Cardiac septum (tissue), 1 donor: Measurements from ENCODE around the gene WRAP53. TPM values are rescaled to one million over a fixed set of nuclear protein-coding genes. Genes with fewer than 3 reads are reported as not detected.

Experiments
- DNase-seq: peaks from one replicate; pipeline ENCODE4 v3.0.0-alpha.2; 2020; ENCODE audit warnings: low spot score
- intact Hi-C: fragments of 100-400 bp; cut with DNase I; formaldehyde crosslinking; loops from one replicate; pipeline ENCODE4 v1.14.0; 2022
- total RNA-seq: library from RNA; stranded (reverse); fragmentation: NEBNext Ultra II Directional; extraction: Animal tissue kit (Norgen Biotek cat#: 25700); gene quantifications from one replicate; pipeline ENCODE4 v1.2.1, GENCODE V29; 2021
- donor health status: DM: no; HTN: no; CAD: no.

WRAP53 gene
- total RNA-seq, 1 donor from 2014 or later: 3.2 TPM

DNA sequence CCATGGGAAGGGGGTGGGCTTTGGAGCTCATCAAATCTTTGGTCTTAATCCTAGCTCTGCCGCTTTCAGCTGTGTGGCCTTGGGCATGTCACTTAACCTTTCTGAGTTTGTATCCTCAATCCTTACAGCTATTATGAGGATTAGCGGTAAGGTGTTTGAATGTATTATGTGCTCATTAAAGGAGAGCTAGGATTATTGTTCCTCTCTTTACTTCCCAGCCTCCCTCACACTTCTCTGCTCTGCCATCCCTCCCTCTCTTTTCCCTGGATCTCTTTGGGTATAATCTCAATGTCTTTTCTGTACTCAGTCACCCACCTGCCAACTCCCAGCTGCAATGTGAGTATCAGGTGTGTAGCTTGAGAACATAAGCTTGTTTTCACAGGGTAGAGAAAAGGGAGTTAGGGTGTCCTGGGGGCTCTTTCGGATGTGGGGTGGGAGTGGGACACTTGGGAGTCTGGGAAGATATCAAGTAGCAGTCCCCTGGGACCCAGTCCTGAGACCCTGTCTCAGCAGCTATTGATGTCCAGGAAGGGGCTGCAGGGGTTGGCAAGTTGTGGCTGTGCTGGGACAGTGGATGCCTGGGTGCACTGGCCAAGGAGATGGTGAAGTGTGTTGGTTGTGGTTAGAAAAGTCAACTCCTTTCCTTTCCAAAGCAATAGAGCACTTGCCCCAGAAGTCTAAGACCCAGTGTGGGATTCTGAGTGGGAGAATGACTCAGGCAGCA lies 18.5 kb downstream of the WRAP53 start:
- intact Hi-C loops: no loop called here
- DNase-seq: no peak

DNA sequence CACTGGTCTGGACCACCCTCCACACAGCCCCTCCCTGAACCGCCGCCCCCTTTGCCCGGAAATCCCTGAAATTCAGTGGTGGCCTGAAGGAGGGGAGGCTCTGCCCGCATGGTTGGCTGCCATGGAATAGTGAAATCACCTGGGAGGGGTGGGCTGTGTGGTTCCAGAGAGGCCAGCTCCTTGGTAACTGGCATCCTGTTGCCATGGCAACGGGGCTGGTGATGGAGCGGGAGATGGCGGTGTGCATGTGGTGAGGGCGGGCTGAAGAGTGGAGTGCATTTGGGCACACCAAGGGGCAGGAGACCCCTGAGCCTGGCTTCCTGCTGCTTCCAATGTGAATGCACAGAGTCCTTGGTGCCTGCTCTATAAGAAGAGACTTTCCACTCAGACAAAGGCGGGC lies 19.2 kb downstream of the WRAP53 start:
- intact Hi-C loops: no loop called here
- peak; percentile 33 for DNase-seq

DNA sequence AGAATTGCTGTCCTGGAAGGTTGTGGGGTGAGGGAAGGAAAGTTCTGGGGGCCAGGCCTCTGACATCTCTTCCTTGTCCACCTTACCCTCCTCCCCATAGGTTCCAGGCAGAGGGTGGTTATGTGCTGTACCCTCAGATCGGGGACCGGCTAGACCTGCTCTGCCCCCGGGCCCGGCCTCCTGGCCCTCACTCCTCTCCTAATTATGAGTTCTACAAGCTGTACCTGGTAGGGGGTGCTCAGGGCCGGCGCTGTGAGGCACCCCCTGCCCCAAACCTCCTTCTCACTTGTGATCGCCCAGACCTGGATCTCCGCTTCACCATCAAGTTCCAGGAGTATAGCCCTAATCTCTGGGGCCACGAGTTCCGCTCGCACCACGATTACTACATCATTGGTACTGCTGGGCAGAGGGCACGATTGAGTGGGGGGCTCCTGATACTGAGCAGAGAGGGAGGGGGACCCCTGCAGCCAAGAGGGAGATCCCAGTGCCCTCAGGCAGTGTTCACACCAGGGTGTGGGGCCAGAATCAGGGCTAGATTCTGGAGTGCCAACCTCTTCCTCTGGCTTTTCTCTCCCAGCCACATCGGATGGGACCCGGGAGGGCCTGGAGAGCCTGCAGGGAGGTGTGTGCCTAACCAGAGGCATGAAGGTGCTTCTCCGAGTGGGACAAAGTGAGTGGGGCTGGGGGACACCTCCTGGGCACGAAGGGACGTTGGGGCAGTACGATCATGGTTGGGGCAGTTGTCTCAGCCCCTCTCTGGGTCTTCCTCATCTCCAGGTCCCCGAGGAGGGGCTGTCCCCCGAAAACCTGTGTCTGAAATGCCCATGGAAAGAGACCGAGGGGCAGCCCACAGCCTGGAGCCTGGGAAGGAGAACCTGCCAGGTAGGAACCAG lies 19.8 kb downstream of the WRAP53 start:
- intact Hi-C loops: no loop called here
- no peak for DNase-seq

DNA sequence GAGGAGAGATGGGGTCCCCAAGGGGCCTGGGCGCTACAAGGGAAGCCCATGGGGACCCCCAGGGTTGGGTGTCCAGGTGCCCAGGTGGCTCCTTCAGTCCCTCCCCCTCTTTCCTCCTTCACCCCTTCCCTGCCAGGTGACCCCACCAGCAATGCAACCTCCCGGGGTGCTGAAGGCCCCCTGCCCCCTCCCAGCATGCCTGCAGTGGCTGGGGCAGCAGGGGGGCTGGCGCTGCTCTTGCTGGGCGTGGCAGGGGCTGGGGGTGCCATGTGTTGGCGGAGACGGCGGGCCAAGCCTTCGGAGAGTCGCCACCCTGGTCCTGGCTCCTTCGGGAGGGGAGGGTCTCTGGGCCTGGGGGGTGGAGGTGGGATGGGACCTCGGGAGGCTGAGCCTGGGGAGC lies 20.8 kb downstream of the WRAP53 start:
- no peak for DNase-seq
- intact Hi-C loops: no loop called here

DNA sequence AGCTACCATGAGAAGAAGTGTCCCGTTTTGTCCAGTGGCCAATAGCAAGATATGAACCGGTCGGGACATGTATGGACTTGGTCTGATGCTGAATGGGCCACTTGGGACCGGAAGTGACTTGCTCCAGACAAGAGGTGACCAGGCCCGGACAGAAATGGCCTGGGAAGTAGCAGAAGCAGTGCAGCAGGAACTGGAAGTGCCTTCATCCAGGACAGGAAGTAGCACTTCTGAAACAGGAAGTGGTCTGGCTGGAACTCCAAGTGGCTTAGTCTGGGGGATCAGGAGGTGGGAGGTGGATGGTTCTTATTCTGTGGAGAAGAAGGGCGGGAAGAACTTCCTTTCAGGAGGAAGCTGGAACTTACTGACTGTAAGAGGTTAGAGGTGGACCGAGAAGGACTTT lies 22.0 kb downstream of the WRAP53 start:
- DNase-seq: no peak
- intact Hi-C loops: no loop called here

DNA sequence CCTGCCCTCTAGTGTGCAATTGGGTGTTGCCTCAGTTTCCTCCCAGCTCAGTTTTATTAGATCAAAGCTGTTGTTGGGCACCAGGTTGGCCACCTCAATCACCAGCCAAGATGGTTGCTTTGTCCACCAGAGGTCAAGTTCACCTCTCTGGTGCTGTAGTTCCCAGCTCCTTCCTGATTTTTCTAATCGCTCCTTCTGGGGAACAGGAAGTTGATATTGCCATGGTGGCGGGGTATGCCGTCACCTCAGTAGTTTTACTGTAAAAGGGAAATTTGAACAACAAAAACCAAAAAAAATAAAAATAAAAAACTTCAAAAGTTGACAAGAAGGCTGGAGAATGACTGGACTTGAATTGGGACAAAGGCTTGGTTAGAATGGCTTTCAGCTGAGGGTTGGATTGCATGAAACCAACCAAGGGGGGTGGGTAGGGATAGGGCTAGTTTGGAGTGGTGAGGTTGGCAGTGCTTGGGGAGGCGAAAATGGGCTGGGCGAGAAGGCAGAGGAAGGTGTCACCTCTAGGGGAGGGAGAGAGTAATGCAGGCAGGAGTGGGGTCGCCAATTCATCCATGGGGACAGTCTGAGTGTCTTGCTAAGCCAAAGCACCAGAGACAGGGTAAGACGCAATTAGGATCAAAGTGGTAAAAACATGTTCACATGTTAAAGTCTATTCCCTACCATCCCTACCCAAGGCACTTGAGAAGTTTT lies 22.9 kb downstream of the WRAP53 start:
- intact Hi-C loops: no loop called here
- DNase-seq: no peak

DNA sequence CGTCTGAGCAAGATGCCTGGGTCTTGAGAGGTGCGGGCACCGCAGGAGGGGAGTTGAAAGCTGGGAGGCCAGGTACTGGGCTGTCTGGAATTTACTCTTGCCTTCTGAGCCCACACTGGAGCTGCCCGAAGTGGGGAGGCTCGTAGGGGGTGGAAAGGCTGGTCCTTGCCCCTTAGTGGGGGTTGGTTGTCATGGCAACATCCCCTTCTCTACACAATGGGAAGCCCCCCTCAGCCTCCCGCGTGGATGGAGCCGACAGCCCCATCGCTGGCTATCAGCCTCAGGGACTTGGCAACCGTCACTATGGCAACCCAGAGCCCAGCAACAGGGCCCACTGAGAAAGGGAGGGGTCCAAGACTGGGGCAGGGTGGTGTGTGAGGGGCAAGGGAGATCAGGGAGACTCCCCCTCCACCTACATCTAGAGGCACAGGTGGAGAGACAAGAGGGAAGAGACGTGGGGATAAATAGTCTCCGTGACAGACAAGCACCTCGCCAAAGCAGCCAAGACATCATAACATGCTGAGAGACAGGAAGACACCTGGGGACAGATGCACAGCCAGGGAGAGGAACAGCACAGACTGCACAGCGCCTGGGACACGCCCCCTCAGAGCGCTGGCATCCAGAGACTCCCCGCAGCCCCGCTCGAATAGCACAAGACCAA lies 24.0 kb downstream of the WRAP53 start:
- DNase-seq: no peak
- intact Hi-C loops: no loop called here

DNA sequence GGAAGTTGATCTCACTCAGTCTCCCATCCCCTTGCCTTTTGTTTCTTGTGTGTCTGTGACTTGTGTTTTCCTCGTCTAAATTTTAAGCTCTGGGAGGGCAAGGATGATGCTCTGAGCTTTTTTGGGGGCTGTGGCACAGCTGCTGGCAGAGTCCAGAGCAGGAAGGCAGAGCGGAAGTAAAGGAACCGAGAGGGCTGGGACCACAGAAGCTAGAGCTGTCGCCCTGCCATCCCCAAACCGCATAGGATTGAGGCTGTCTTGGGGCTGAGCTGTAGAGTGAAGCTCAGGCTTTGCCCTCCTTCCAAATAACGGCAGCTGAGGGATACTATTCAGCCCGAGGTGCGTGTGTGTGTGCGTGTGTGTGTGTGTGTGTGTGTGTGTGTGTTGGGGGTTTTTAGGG lies 25.5 kb downstream of the WRAP53 start:
- intact Hi-C loops: no loop called here
- no peak for DNase-seq

DNA sequence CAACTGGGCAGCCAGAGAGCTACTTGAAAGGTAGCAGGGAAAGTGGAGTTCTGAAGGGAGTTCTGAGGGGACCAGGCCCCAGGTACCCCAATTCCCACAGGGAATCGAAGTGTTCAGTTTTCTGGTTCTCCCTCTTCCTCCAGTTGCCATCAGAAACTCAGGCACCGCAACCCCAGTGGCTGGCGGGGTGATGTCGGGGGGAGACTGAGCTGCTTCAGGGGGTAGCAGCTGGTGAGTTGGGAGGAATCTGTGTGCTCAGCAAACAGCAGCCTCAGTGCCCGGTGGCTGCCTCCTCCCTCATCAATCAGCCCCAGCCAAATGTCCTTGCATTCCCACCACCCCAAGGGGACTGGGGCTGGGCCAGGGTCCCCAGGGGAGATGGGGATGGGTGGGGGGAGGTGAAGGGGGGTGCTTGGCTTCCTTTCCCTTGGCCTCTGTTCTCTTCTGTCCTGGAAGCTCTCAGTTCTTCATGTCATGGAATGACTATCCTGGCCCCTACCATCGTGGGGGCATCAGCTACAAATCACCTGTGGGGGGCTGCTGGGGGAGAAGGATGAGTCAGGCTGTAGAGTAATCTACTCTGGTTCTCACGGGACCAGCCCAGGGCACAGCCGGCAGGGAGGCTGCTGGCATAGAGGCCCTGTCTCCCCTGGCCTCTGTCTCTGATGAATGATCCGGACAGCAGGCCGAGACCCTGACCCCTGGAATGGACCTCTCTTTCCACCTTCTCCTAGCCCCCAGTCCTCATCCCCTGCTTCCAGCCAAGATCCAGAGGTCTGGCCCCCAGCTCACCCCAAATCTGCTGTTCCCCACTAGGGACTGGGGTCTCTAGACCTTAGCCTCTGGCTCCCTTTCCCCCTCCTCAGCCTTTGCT lies 26.7 kb downstream of the WRAP53 start:
- intact Hi-C loops: no loop called here
- no peak for DNase-seq

DNA sequence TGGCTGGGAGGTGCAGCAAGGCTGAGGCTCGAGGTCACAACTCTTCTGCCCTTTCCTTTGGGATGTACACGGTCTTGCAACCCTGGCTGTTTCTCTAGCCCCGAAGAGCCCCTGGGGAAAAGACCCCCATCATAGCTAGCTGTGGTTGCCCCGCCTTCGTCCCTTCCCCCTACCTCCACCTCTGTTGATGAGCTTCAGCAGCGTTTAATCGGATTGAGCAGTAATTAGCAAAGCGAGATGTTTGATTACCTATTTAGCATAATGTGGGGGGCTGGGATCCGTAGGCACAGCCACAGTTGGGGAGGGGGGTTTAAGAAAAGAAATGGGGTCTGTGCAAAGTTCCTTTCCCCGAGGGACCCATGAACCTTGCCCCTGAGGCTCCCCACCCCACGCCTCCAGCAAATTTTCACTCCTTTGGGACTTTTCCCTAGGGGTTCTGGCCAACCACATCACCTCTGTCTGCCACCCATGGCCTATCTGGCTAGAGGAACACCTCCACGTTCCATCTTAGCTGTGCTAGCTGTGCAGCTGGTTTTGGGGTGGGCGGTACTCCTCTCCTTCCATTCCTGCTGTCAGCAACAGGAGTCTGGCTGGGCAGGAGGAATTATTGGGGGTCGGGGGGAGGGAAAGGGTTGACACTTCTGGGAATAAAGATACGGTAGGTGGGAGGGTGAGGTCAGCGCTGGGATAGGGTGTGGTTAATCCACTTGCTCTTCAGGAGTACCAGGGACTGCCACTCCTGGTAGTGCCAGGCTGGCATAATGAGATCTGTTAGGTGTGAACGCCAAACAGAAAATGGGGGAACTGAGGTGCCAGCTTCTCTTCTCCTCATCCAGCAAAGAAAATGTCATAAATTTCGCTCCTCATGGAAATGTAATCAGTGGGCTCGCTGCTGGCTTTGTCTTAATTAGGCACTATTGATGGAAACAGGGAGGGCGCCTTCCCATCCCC lies 27.9 kb downstream of the WRAP53 start:
- DNase-seq: no peak
- intact Hi-C loops: no loop called here

DNA sequence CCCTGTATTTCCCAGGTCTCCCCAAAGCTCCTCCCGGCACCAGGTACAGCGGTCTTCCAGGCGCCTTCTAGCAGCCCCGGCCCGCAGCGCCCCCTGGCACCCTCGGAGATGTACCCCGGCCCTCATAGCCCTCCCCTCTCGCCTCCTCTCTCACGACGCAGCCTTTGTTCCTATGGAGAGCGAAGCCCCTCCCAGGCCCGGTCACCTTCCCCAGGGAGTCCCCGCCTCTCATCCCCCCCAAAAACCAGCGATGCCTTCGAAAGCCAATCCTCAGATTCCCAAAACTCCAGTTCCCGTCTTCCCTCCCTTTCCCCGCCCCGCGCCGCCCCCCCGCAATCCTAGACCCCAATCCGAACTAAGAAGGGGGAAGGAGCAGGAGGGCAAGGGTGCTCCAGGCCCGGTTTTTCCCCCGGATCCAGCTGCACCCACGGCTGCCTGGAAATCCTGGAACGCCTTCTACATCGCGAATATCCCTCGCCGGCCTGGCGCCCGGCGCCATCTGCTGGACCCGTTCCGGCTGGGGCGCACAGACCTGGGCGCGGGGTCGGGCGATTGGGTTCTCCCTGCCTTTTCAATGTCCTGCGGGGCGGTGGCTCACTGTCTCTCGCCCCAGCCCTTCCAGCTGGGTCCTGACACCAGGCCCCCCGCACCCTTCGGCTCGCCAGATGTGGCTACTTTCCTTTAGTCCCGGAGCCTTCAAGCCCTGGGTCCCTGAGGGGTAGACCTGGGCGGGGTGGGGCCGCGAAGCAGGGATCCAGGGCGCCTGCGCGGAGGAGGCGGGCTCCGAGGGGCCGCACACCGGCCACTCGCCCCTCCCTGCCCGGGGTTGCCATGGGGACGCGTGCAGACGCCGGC lies 28.9 kb downstream of the WRAP53 start, which contains the start of gene DNAH2:
DNAH2 (plus strand) TSS at position 844 of the 855 bp plus-strand sequence. CDS start 1,991 bp downstream, outside the sequence.
- DNase-seq: peak; percentile 83
- intact Hi-C loops: loop anchor here (1.0 kb wide), 1 partner anchor 29 kb away; the partner anchor contains the start of gene WRAP53

DNA sequence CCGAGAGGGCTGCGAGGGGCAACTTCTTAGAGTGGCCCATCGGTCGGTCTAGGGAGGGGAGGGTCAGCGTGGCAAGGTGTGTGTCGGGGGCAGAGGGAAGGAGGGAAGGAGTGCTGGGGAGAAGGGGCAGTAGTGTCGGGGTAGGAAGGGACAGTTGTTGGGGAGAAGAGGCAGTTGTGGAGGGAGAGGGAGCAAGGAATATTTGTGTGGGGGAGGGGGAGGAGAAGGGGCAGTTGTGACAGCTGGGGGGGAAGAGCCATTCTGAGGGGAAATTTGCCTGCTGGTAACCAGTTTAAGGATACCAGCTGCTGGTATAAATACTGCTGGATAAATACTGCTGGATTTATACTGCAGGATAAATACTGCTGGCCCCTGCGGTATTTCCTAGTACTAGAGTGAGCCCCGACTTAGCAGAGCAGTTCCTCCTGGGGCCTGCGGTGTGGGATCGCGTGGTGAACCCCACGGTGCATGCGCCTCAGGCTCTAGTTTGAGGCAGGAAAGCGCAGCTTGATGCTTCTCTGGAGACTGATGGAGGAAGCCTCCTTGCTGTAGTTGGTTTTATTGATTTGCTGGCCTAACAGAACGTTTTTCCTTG lies 29.6 kb downstream of the WRAP53 start:
- intact Hi-C loops: loop anchor here (1.0 kb wide), 1 partner anchor 30 kb away; the partner anchor contains the start of gene WRAP53
- DNase-seq: no peak

DNA sequence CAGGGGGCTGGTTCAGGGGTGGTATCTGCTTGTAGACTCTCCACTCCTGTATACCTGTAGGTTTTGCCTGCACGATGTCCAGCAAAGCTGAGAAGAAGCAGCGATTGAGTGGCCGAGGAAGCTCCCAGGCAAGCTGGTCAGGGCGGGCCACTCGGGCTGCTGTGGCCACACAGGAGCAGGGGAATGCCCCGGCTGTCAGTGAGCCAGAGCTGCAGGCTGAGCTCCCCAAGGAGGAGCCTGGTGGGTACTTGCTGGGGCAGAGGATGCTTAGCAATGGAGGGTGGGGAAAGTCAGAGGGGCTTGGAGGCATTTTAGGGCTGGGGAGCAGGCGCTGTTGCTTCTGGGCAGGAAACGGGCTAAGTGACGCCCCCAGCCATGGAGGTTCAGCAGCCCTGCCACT lies 31.4 kb downstream of the WRAP53 start:
- DNase-seq: no peak
- intact Hi-C loops: no loop called here

DNA sequence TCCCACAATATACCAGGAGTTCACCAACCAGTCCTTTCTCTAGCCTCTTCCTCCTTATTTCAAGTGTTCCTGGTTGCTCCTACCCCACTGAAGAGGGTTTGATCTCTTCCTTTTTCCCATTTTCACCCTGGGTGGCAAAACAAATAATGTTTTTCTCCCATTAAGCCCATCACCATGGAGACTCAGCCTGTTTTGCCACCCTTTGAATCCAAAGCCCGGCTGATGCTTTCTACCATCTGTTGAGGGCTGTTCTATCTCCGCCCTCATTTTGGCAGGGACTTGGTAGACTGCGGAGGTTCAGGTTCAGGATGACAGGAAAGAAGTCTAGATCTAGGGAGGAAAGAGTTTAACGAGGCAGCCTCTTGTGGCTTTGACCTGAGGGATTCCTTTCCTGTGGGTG lies 31.8 kb downstream of the WRAP53 start:
- intact Hi-C loops: no loop called here
- no peak for DNase-seq

DNA sequence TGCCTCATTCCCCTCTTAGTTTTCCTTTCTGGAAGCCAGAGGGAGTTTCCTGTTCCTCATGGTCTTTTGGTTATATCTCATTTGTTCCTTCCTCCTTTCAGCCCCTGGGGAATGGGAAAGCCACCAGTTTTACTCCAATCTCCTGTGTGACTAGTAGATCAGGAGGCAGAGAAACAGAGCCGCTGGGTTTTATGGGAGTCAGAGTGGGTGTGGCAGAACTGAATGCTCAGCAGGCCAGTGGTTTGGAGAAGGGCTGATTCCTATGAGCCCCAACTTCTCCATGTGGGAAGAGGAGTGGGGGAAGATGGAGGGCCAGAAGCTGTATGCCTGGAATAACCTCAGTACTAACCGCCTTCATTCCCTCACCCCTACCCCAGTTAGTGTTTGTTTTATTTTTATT lies 33.3 kb downstream of the WRAP53 start:
- DNase-seq: no peak
- intact Hi-C loops: no loop called here

DNA sequence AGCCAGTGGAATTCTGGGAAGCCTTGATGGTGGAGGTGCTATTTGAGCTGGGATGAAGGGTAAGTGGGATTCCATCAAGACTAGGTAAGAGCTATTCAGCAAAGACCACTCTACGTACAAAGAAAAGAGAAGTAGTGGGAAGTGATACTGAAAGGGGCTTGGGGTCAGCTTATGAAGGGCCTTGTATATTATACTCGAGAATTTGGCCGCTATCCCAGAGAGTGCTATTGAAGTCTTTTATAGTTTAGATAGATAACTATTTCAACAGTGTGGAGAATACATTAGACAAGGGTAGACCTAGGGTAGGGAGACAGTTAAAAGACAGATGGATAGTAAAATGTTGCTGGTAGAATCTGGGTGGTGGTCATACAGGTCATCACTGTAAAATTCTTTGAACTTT lies 39.6 kb downstream of the WRAP53 start:
- no peak for DNase-seq

More for the DNA sequence above, 39.6 kb downstream of the WRAP53 start:
- intact Hi-C loops: no loop called here
